CD4-positive, CD25-positive, alpha-beta regulatory T cell (primary cell): ENCODE measurements around the gene LSM14A. TPM values are rescaled to one million over a fixed set of nuclear protein-coding genes. Genes with fewer than 3 reads are reported as not detected.
A peak's percentile ranks its signal among the peaks of the same experiment; 100 is the strongest.
"Not testable (repeated sequence)": the region's sequence is repeated elsewhere in the genome, so short reads cannot be mapped to it uniquely, and the experiment has no call there.

ENCODE experiments used
- ATAC-seq, 2 donors: fragments of 150-1000 bp; cut with Tn5 transposase; one replicate each; pipeline ENCODE4 v1.10.0; 2021; ENCODE audit warnings: low read depth in 2 of 2, moderate number of reproducible peaks in 2 of 2, moderate library complexity in 1 of 2
- DNase-seq, 3 donors: peaks; one replicate each; pipeline versions ENCODE4 v3.0.0 to v3.0.0-alpha.2; 2012 to 2022; ENCODE audit warnings: mixed read lengths in 1 of 3
- H3K27ac ChIP-seq: one replicate; pipeline ENCODE4 v1.7.0; 2013; ENCODE audit warnings: mild to moderate bottlenecking, low read length; ENCODE audit not compliant: insufficient read depth, poor library complexity, severe bottlenecking
- H3K27me3 ChIP-seq: one replicate; pipeline ENCODE4 v1.7.0; 2013; ENCODE audit warnings: low read length; ENCODE audit not compliant: control insufficient read depth, insufficient read depth
- H3K36me3 ChIP-seq: one replicate; pipeline ENCODE4 v1.7.0; 2013; ENCODE audit warnings: mild to moderate bottlenecking, low read length, moderate library complexity; ENCODE audit not compliant: control insufficient read depth, insufficient read depth
- H3K4me1 ChIP-seq: 2 replicates; pipeline ENCODE4 v1.7.0; 2013; ENCODE audit warnings: mild to moderate bottlenecking, low read length; ENCODE audit not compliant: insufficient read depth, control insufficient read depth, poor library complexity, severe bottlenecking
- H3K4me3 ChIP-seq: one replicate; pipeline ENCODE4 v1.7.0; 2013; ENCODE audit warnings: low read depth, mild to moderate bottlenecking, low read length, moderate library complexity
- H3K9me3 ChIP-seq, 2 experiments: 1 replicate in 1 of 2; 2 replicates in 1 of 2; pipeline ENCODE4 v1.7.0; 2013; ENCODE audit warnings: low read length in 2 of 2, mild to moderate bottlenecking in 1 of 2, moderate library complexity in 1 of 2; ENCODE audit not compliant: control insufficient read depth in 2 of 2
- H3K27ac Mint-ChIP-seq, 3 donors: one replicate each; pipeline ENCODE4 v1.8.0; 2020 to 2022; ENCODE audit warnings: mild to moderate bottlenecking in 3 of 3, mixed read lengths in 3 of 3, moderate library complexity in 2 of 3
- H3K27me3 Mint-ChIP-seq: one replicate; pipeline ENCODE4 v1.8.0; 2022; ENCODE audit warnings: mild to moderate bottlenecking, mixed read lengths
- H3K36me3 Mint-ChIP-seq: one replicate; pipeline ENCODE4 v1.8.0; 2020; ENCODE audit warnings: mixed read lengths
- H3K4me1 Mint-ChIP-seq, 4 donors: one replicate each; pipeline ENCODE4 v1.8.0; 2020 to 2022; ENCODE audit warnings: mixed read lengths in 4 of 4, mild to moderate bottlenecking in 1 of 4
- H3K4me3 Mint-ChIP-seq, 4 donors: one replicate each; pipeline ENCODE4 v1.8.0; 2020 to 2022; ENCODE audit warnings: mild to moderate bottlenecking in 4 of 4, mixed read lengths in 4 of 4, moderate library complexity in 3 of 4
- H3K9me3 Mint-ChIP-seq, 7 donors: one replicate each; pipeline ENCODE4 v1.8.0; 2020 to 2022; ENCODE audit warnings: mixed read lengths in 7 of 7, mild to moderate bottlenecking in 3 of 7, moderate library complexity in 2 of 7
- polyA plus RNA-seq, 4 donors: library from polyadenylated mRNA; unstranded; fragments of 300-500 nt; fragmentation: Illumina TruSeq; gene quantifications; one replicate each; pipeline ENCODE4 v1.2.3, GENCODE V29; 2021
- total RNA-seq: library from RNA; stranded (reverse); gene quantifications from one replicate; pipeline ENCODE4 v1.2.3, GENCODE V29; 2022

Gene LSM14A
- total and polyA plus RNA-seq, 5 donors from 2014 or later: 133 to 175 (median 150) TPM

GRCh38 chr19:34193439-34193838 lies 21.1 kb downstream of the LSM14A start:
- Histone ChIP-seq H3K9me3 (no peaks in the 10 kb centered on the region), H3K27ac (peak overlapping the region; percentile 15), H3K4me3 (no peak overlapping the region), H3K4me1 (peaks cover 24% of the 10 kb centered on the region), H3K27me3 (no peaks in the 10 kb centered on the region), H3K36me3 (peaks cover 49% of the 10 kb centered on the region)
- peaks cover 0 to 1% (median 0%) of the 10 kb centered on the region in 7 donors for H3K9me3 Mint-ChIP-seq
- no peaks in the 10 kb centered on the region for H3K27me3 Mint-ChIP-seq
- DNase-seq: no peak
- H3K27ac Mint-ChIP-seq: peak overlapping the region; percentile 55 to 76 (median 71)
- no peak for ATAC-seq
- H3K36me3 Mint-ChIP-seq: peaks cover 14% of the 10 kb centered on the region
- H3K4me1 Mint-ChIP-seq: peaks cover 36 to 48% (median 37%) of the 10 kb centered on the region in 4 donors
- H3K4me3 Mint-ChIP-seq: no peak overlapping the region

GRCh38 chr19:34193876-34194275 lies 21.6 kb downstream of the LSM14A start:
- H3K9me3 Mint-ChIP-seq: peaks cover 0 to 1% (median 0%) of the 10 kb centered on the region in 7 donors
- Histone ChIP-seq H3K9me3 (no peaks in the 10 kb centered on the region), H3K4me3 (no peak overlapping the region), H3K27me3 (no peaks in the 10 kb centered on the region), H3K36me3 (peaks cover 51% of the 10 kb centered on the region), H3K27ac (peak overlapping the region; percentile 15), H3K4me1 (peaks cover 21% of the 10 kb centered on the region)
- H3K4me3 Mint-ChIP-seq: no peak overlapping the region
- H3K4me1 Mint-ChIP-seq: peaks cover 32 to 44% (median 33%) of the 10 kb centered on the region in 4 donors
- ATAC-seq: no peak
- no peak for DNase-seq
- peaks cover 12% of the 10 kb centered on the region for H3K36me3 Mint-ChIP-seq
- H3K27me3 Mint-ChIP-seq: no peaks in the 10 kb centered on the region
- H3K27ac Mint-ChIP-seq: peak overlapping the region; percentile 55 to 76 (median 71)

GRCh38 chr19:34201133-34201532 lies 28.8 kb downstream of the LSM14A start:
- Histone ChIP-seq H3K4me1 (no peaks in the 10 kb centered on the region), H3K36me3 (peaks cover 50% of the 10 kb centered on the region), H3K27me3 (no peaks in the 10 kb centered on the region), H3K9me3 (no peaks in the 10 kb centered on the region), H3K27ac (no peak overlapping the region), H3K4me3 (no peak overlapping the region)
- H3K27ac Mint-ChIP-seq: peak overlapping the region in 1 of 3 donors; percentile 51
- ATAC-seq: no peak
- peaks cover 32% of the 10 kb centered on the region for H3K36me3 Mint-ChIP-seq
- H3K4me1 Mint-ChIP-seq: peaks cover 5 to 24% (median 16%) of the 10 kb centered on the region in 4 donors
- peaks cover 0 to 2% (median 0%) of the 10 kb centered on the region in 7 donors for H3K9me3 Mint-ChIP-seq
- H3K4me3 Mint-ChIP-seq: no peak overlapping the region
- no peaks in the 10 kb centered on the region for H3K27me3 Mint-ChIP-seq
- no peak for DNase-seq

GRCh38 chr19:34205324-34205723 lies 33.0 kb downstream of the LSM14A start:
- ATAC-seq, H3K4me3 ChIP-seq, H3K9me3 ChIP-seq, H3K4me1 ChIP-seq, H3K27me3 Mint-ChIP-seq, H3K27me3 ChIP-seq, H3K27ac Mint-ChIP-seq, H3K9me3 Mint-ChIP-seq, DNase-seq, H3K4me3 Mint-ChIP-seq, H3K27ac ChIP-seq: not testable (repeated sequence)
- H3K36me3 ChIP-seq: peaks cover 39% of the 10 kb centered on the region
- Mint-ChIP-seq H3K36me3 (peaks cover 23% of the 10 kb centered on the region), H3K4me1 (peaks cover 5 to 22% (median 17%) of the 10 kb centered on the region in 4 donors)

GRCh38 chr19:34208291-34208884 lies 36.1 kb downstream of the LSM14A start:
- H3K27ac ChIP-seq: no peak overlapping the region
- H3K4me1 Mint-ChIP-seq: peaks cover 2 to 16% (median 12%) of the 10 kb centered on the region in 4 donors
- H3K4me3 ChIP-seq: no peak overlapping the region
- H3K4me3 Mint-ChIP-seq: no peak overlapping the region
- H3K9me3 ChIP-seq: no peaks in the 10 kb centered on the region
- ATAC-seq: no peak
- peak overlapping the region in 2 of 3 donors; percentile 40 to 67 for H3K27ac Mint-ChIP-seq
- H3K36me3 ChIP-seq: peaks cover 48% of the 10 kb centered on the region
- H3K36me3 Mint-ChIP-seq: peaks cover 17% of the 10 kb centered on the region
- no peak for DNase-seq
- H3K27me3 Mint-ChIP-seq: no peaks in the 10 kb centered on the region
- H3K4me1 ChIP-seq: no peaks in the 10 kb centered on the region
- peaks cover 0 to 2% (median 0%) of the 10 kb centered on the region in 7 donors for H3K9me3 Mint-ChIP-seq
- no peaks in the 10 kb centered on the region for H3K27me3 ChIP-seq

GRCh38 chr19:34209726-34210125 lies 37.4 kb downstream of the LSM14A start:
- Histone ChIP-seq H3K4me1 (no peaks in the 10 kb centered on the region), H3K27me3 (no peaks in the 10 kb centered on the region), H3K27ac (no peak overlapping the region), H3K9me3 (no peaks in the 10 kb centered on the region), H3K36me3 (peaks cover 58% of the 10 kb centered on the region), H3K4me3 (no peak overlapping the region)
- H3K9me3 Mint-ChIP-seq: peaks cover 0 to 2% (median 0%) of the 10 kb centered on the region in 7 donors
- no peak for ATAC-seq
- H3K36me3 Mint-ChIP-seq: peaks cover 14% of the 10 kb centered on the region
- H3K27me3 Mint-ChIP-seq: no peaks in the 10 kb centered on the region
- H3K4me3 Mint-ChIP-seq: no peak overlapping the region
- DNase-seq: no peak
- H3K4me1 Mint-ChIP-seq: peaks cover 2 to 14% (median 11%) of the 10 kb centered on the region in 4 donors
- H3K27ac Mint-ChIP-seq: no peak overlapping the region

- Mint-ChIP-seq H3K36me3 (peaks cover 17% of the 10 kb centered on the region), H3K4me1 (peaks cover 7 to 39% (median 19%) of the 10 kb centered on the region in 4 donors), H3K9me3 (no peaks in the 10 kb centered on the region), H3K27me3 (no peaks in the 10 kb centered on the region), H3K27ac (no peak overlapping the region), H3K4me3 (no peak overlapping the region)
- no peak for ATAC-seq
- H3K27me3 ChIP-seq: no peaks in the 10 kb centered on the region
- no peak overlapping the region for H3K27ac ChIP-seq
- peaks cover 9% of the 10 kb centered on the region for H3K4me1 ChIP-seq
- peaks cover 67% of the 10 kb centered on the region for H3K36me3 ChIP-seq
- no peaks in the 10 kb centered on the region for H3K9me3 ChIP-seq
- no peak for DNase-seq
- no peak overlapping the region for H3K4me3 ChIP-seq
Observed at GRCh38 chr19:34213283-34213682, 41.0 kb downstream of the LSM14A start.

GRCh38 chr19:34214040-34214439 lies 41.7 kb downstream of the LSM14A start:
- DNase-seq (no peak), ATAC-seq (no peak)
- Histone ChIP-seq H3K36me3 (peaks cover 63% of the 10 kb centered on the region), H3K9me3 (no peaks in the 10 kb centered on the region), H3K27ac (no peak overlapping the region), H3K4me1 (peaks cover 16% of the 10 kb centered on the region), H3K27me3 (no peaks in the 10 kb centered on the region), H3K4me3 (no peak overlapping the region)
- peaks cover 12 to 46% (median 23%) of the 10 kb centered on the region in 4 donors for H3K4me1 Mint-ChIP-seq
- no peak overlapping the region for H3K27ac Mint-ChIP-seq
- no peaks in the 10 kb centered on the region for H3K9me3 Mint-ChIP-seq
- no peak overlapping the region for H3K4me3 Mint-ChIP-seq
- no peaks in the 10 kb centered on the region for H3K27me3 Mint-ChIP-seq
- peaks cover 17% of the 10 kb centered on the region for H3K36me3 Mint-ChIP-seq
